MCF 10A (cell line): ENCODE results near the gene ARHGAP24. TPM values are rescaled to one million over a fixed set of nuclear protein-coding genes. Genes with fewer than 3 reads are reported as not detected.

ENCODE experiments used
- microRNA-seq: library from miRNA; unstranded; fragments of <30 nt; microRNA quantifications from one replicate; pipeline ENCODE4 v1.2.0, GENCODE V29; 2022
- total RNA-seq: library from RNA; stranded (reverse); gene quantifications from 2 replicates; pipeline ENCODE4 v1.2.3, GENCODE V29; 2022

Gene ARHGAP24
- total RNA-seq, 1 experiment from 2014 or later = 2.6 TPM

Small RNA genes lying within 50 kb of the gene (microRNA-seq; reads per million reads assigned to microRNA genes)
- gene MIR4451 = not detected
